Cardiac septum (tissue), 1 donor: ENCODE results near the gene CMSS1. TPM values are rescaled to one million over a fixed set of nuclear protein-coding genes. Genes with fewer than 3 reads are reported as not detected.

Experiments
- DNase-seq: peaks from one replicate; pipeline ENCODE4 v3.0.0-alpha.2; 2020; ENCODE audit warnings: low spot score
- intact Hi-C: fragments of 100-400 bp; cut with DNase I; formaldehyde crosslinking; loops from one replicate; pipeline ENCODE4 v1.14.0; 2022
- total RNA-seq: library from RNA; stranded (reverse); fragmentation: NEBNext Ultra II Directional; extraction: Animal tissue kit (Norgen Biotek cat#: 25700); gene quantifications from one replicate; pipeline ENCODE4 v1.2.1, GENCODE V29; 2021
- donor health status: DM: no; HTN: no; CAD: no.

Gene CMSS1
- total RNA-seq, 1 donor from 2014 or later = 22.0 TPM

DNA sequence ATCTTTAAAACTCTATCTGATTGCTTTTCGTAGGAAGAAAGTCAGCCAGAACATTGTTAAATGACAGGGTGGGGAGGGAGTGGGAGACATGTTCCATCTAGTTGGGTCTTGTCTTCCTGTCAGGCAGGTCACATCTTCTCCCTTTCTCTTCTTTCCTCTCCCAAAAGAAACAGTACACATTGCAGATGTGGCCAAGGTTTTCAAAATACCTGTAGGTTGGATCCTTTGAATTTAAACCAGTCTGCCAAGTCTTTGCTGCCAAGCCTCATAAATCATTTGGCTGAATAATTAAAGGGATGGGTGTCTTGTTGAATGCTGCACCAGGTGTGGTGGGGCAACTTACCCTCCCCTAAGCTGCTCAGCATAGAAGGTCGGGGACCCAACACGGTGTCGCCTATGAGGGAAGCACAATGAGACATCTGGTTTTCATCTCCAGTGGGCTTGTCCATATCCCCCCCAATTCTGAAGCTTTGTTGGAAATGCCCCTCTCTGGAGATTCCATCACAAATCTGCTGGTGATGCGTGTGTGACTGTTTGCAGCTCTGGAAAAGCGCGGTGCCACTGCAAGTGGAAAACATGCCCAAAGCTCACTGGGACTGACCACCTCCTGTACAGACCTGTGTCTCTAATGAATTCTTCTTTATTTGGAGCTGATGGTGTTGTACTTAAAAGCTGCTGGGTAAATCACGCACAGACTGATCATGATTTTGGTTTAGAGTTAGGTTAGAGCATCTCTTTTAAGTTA lies 184.0 kb downstream of the CMSS1 start:
- DNase-seq = no peak
- intact Hi-C loops = no loop called here

DNA sequence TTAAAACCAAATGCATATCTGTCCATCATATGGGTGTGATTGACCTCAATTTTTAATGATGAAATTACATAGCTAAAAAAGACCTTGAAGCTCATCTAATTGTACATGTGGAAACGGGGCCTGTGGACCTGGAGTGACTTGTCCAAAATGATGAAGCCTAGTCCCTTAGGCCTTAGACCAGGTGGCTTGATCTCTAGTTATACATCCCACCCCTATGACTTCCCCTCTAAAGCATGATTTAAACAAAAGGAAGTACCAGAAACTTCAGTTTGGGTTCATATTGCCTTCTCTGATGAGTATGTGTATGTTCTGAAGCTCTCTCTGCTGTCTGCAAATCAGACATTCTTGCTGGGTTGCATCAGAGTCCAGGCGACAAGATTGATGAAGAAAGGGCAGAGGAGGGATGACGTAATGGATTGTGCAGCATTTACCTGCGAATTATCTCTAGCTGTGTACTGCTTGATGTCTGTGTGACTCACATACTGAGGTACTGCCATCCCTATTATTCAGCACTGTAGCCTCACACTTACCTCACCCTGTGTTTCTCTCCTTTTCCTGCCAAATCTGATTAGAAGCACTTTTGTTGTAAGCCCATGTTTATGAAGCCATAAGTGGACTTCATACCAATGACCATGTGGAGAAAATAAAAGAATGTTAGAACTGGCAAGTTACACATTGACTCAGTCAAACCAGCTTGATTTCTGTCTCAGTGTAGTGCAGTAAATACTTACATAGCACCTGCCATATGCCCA lies 185.1 kb downstream of the CMSS1 start:
- DNase-seq = no peak
- intact Hi-C loops = no loop called here

DNA sequence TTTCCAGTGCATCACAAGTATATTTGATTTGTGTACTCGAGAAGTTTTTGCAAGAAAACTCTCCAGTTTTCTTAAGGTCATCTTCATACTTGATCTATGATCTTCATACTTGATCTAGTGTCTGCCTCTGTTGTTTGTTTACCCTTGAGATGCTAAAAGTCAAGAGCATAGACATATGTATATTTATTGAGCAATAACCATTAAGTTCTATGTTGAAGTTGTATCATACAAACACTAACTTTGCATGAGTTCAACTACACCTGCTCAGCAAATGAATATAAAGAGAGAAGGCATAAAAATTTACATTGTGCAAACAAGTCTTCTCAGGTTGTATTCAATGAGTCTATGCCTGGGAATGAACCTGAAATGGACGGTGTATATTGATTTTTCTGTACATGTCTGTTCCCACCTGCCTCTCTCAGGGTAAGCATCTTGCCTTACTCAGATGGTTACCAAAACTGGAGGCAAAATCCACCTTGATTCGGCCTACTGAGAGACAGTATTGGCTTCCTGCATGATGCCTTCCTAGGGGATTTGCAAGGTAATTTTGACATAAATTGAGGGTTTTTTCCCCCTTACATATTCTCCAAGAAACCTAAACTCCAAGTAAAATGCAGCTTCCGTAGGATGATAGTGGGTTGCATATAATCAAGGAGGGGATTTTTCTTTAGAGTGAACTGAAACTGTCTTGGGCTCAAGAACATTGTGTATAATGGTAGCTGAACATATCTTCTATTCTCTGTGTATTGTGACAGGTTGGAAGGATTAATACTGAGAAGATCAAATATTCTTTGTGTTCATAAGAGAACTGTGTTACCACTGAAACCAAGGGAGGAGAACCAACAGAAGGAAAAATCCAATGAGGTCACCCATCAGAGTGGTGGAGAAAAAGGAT lies 186.2 kb downstream of the CMSS1 start:
- intact Hi-C loops = no loop called here
- DNase-seq = no peak

DNA sequence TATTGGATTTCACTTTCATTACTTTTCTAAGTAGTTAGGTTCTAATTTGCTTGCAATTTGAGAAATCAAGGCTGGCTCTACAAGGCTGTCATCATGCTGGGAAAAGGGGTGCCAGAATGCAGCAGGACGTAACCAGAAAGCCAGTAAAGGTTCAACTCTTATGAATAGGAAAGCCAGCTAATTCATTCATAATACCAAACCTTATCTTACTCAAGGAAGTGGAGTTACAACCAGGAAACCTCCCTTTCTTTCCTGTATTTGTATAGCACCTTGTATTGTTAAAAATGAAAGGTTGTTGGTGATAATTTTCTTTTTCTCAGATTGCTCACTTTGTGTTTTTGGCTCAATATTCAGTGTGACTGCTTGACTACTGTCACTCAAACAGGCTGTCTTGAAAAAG lies 187.3 kb downstream of the CMSS1 start:
- DNase-seq = no peak
- intact Hi-C loops = loop anchor here (5.0 kb wide), 1 partner anchor 68 kb away; no protein-coding TSS in a partner anchor

DNA sequence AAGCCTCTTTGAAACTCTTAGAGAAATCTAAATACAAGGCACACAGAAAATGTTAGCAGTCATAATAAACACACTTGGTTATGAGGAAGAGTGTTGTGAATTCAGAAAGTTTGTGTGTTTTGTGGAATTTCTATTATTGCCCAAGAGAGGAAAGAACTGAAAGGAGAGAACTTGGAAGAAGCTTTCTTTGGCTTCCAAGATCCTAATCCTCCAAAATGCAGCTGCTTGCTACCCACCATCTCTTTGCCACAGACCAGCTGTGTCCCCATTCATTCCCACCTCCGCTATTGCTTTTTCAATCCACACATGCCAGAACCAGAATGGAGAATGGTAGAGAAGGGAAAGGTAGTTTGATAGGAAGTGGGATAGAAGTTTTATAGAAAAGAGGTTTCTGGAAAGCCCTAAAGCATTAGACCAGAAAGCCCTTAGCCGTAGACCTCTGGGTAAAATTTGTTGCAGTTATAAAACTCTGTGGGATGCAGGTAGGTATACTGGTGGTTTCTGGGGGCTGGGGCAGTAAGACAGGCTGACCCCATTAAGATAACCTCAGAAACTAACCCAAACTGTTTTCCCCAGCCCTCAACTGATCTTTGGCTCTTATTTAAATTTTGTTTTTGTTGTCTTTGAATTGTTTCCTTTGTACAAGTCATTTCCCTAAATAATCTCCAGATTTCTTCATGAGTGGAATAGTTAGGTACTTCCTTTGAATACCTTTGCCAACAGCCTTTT lies 188.2 kb downstream of the CMSS1 start:
- intact Hi-C loops = loop anchor here (5.0 kb wide), 1 partner anchor 69 kb away; no protein-coding TSS in a partner anchor
- no peak for DNase-seq

DNA sequence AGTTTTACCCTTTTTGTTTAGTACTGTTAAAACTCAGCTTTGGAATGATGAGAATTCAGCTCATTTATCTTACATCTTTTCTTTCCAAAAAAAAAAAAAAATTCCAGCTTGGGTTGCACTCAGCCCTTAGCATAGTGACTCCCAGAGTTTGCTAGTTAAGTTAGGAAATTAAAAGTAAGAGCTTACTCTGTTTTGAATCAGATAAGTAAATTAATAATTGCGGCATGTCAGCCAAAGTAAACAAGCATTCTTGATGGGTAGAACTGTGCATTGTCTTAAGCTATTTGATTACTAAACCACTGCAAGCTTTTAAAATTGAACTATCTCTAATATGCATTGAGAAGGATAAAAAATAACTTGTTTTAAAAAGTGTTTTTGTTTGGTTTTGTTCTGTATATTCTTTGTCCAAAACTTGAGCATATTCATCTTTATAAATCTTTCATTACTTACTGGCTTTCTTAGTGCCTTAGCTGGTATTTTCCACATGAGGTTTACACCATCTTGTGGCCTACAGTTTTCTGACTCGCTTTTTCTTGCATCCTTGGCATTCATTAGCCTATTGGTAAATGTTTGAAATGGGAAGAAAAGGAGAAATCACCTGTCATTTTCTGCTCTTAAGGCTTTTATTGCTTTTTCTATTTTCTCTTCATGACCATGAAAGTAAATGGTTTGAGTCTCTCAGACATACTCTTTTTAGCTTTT lies 189.1 kb downstream of the CMSS1 start:
- intact Hi-C loops = loop anchor here (5.0 kb wide), 1 partner anchor 69 kb away; no protein-coding TSS in a partner anchor
- DNase-seq = no peak

DNA sequence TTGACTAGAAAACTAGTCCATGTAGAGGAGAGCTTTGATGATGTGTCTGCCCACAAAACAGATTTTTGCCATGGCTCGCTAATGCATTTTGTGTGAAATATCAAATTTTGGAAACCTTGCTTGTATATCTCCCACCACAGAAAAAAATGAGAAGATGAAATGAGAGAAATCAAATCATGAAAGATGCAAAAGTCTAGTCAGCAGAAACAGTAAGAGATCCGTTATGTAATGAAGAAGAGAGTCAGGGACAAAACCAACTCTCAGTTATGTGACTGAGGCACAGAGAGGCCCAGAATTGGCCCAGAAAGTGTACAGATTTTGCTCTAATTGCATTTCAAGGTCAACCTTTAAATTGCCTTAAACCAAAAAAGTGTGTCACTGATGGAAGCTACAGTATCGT lies 189.7 kb downstream of the CMSS1 start:
- DNase-seq = no peak
- intact Hi-C loops = loop anchor here (5.0 kb wide), 1 partner anchor 70 kb away; no protein-coding TSS in a partner anchor

DNA sequence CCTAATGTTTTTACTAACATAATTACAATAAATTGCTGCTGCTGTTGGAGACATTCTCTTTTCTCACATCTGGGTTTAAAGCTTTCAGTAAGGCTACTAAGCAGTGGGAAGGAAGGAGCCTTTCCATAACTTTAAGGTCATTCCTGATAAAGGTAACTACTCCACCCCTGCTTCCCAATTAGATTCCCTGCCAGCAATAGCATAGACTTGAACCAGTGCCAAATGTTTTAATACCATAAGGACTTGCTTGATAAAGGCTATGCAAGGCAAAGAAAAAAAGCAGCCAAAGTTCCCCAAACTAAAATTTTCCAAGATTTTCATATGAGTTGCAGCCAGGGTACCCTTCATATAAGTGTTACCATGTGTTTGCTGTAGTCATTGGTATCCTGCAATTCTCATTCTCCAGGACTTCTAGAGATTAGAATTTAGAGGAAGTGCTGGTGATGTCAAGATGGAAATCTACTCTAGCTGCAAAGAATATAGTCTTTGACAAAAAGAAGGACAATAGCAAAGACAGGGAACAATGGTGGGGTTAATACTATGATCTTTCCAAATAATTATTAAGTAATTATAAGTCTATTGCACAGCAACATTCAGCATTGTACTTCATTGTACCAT lies 190.5 kb downstream of the CMSS1 start:
- no peak for DNase-seq
- intact Hi-C loops = loop anchor here (2.0 to 5.0 kb wide), 3 partner anchors 35 to 163 kb away; no protein-coding TSS in a partner anchor

DNA sequence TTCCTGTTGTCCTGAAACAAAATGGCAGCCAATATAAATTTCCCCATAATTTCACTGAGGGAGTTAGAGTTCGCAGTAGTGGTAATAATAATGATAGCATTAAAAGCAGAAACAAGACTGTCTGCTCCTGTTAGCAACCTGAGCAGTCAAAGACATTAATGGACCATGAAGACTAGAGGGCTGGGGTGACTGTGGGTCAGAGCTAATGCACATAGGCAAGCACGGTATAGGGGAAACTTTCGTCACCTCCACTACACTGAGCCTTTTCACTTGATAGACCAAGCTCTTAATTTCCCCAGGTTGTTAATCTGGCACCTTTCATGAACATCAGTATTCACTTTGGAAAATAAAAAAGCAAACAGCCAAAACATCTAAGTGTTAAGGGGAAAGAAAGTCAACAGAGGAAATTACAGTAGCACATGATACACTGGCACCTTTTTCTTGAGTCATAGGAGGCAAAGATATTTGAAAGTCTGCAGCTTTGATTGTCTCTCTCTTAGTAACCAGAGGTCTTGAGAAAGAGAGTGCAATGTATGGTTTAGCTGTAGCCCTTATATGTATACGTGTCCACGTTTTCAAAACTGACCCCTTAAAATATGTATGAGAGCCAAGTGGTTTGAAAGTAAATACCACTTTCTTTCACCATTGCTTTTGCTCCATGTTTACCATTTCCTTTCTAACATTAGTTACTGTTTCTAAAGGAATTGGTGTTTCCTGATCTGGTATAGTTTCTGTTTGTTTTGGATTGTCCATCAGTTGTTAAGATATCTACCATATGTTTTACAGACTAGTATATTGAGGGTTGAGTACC lies 191.8 kb downstream of the CMSS1 start:
- intact Hi-C loops = loop anchor here (2.0 to 5.0 kb wide), 3 partner anchors 33 to 165 kb away; no protein-coding TSS in a partner anchor
- DNase-seq = no peak

DNA sequence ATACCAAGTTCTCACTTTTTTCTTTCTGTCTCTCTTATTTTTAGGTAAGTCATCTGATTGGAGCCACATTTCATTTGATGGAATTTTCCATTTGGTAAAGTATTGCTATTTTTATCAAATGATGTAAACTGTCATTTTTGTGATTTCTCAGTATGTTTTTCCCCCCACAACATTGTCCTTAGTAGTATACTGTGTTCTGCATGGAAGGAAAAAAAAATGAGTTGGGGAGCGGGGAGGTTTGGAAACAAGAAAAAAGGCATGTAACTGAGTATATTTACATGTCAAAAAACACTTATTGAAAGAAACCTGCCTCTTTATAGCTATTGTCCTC lies 192.4 kb downstream of the CMSS1 start:
- no peak for DNase-seq
- intact Hi-C loops = no loop called here

DNA sequence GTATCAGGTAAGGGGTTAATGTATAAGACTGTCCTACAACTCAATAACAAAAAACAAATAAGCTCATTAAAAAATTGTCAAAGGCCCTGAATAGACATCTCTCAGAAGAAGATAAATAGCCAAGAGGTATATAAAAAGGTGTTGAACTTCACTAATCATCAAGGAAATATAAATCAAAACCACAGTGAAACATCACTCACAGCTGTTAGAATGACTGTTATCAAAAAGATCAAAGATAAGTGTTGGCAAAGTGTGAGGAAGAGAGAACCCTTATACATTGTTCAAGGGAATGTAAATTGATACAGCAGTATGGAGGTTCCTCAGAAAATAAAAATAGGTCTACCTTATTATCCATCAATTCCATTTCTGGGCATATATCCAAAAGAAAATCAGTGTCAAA lies 201.1 kb downstream of the CMSS1 start:
- intact Hi-C loops = no loop called here
- DNase-seq = no peak

DNA sequence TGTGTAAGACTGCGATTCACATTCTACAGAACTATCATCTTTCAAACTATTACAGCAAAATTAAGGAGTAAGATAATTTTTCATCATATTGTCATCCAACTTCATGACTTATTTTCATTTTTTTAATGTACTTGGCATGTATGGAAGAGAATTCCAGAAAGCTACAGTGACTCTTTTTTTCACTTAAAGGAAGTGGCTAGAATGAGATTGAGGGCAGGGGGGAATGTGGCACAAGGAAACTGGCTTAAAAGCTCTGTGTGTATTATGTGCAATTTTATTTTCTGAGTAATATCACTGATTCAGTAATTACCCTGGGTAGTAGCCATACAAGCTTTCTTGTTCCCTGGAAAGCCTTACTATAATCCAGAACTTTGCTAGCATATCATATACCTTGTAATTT lies 202.1 kb downstream of the CMSS1 start:
- DNase-seq = no peak
- intact Hi-C loops = no loop called here

DNA sequence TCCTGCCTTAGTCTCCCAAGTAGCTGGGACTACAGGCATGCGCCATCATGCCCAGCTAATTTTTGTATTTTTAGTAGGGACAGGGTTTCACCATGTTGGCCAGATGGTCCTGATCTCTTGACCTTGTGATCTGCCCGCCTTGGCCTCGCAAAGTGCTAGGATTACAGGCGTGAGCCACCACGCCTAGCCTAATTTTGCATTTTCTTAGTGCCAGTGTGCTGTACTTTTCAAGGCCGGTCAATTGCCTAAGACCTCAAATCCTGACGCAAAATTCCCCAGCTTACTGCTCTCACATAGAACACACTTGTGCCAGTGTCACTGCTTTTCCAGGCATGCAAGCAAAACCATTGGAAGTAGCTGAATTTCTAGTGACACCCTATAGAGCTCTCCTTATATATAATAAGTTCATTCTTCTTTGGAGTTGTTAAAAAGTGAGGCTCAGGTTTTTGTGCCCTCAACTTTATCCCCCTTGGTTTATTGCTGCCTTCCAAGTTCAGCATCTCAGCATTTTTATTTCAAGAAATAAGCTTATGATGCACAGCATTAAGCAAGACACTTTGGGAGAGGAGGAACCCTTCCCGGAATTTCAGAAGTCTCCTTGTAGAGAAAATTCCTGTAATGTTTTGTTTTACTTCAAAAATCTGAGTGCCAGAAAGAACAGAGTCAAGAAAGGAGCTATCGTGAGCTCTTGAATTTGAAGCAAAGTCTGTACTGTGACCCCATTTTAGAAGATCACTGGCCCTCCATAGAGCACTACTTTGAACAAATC lies 203.4 kb downstream of the CMSS1 start:
- DNase-seq = no peak
- intact Hi-C loops = no loop called here

DNA sequence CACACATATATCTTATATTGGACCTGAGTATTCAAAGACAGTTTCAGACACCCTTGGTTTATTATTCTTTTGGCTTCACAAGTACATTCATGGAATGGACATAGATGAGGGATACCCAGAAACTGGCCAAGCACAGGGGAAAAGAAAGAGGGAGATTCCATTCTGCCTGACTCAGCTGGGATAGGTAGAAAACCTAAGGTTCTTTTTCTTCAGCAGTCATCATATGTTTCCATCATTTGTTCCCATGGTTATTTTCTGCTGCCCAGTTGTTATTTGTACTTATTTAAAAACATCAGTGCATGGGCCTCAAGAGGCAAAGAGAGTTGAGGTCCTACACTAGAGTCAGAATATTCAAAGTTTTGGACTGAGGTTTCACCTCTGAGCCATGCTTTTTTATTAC lies 204.8 kb downstream of the CMSS1 start:
- no peak for DNase-seq
- intact Hi-C loops = no loop called here

DNA sequence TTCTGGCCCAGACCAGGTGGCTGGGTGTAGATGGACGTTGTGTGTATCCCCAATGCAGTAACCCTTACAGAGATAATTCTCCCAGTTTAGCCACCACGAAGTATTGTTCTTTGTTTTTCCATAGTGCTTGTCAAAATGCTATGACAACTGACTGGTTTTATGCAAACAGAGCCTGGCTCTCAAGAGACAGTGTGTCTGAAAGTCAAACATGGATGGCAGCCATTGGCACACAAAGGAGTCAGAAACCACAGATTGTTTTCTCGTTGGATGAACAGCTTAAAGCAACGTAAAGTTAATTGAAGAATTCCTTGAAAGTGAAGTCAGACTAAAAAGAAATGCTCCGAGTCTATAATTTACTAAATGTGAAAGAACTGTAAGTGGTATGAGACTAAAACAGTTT lies 205.5 kb downstream of the CMSS1 start:
- intact Hi-C loops = no loop called here
- DNase-seq = no peak

DNA sequence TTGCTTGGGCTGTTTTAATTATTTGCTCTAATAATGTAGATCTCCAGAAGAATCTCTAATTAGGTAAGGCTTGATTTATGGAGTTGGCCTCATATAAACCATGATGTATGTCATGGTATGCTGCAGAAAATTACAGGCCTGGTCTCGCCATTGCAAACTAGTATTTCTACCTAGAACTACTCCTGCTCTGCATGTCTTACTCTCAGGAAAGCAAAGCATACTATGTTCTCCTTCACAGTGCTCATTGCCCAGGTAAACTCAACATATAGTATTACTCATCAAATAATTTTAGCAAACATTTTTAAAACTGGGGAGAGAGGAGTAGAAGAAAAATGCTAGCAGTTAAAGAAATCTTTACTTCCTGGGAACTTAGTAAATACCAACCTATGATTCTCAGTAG lies 205.9 kb downstream of the CMSS1 start:
- intact Hi-C loops = no loop called here
- no peak for DNase-seq
